Measurements from ENCODE around the gene UIMC1. TPM values are rescaled to one million over a fixed set of nuclear protein-coding genes. Genes with fewer than 3 reads are reported as not detected.

UIMC1 gene
- total RNA-seq, 1 donor from 2014 or later: 72.5 TPM

- intact Hi-C loops (cut with micrococcal nuclease): no loop called here
- no peak for TF ChIP-seq CTCF (IDR thresholded peaks at IDR 0.05)
- POLR2A ChIA-PET: no interaction called here
- Mint-ChIP-seq H3K9me3 (no peaks in the 10 kb centered on the region), H3K4me1 (no peaks in the 10 kb centered on the region), H3K36me3 (ENCODE audit: low read depth) (no peaks in the 10 kb centered on the region), H3K27me3 (peaks cover 20% of the 10 kb centered on the region), H3K4me3 (no peak overlapping the region), H3K27ac (no peak overlapping the region)
- DNase-seq: no peak
- no peak for ATAC-seq (ENCODE audit: low read depth)
- CTCF ChIA-PET: no interaction called here
Observed at GRCh38 chr5:176855598-176855997, 151.0 kb downstream of the UIMC1 start.

Other genes with a start within 250 kb of the UIMC1 start
- gene UNC5A, start 196.2 kb downstream of the UIMC1 start, total RNA-seq: not detected in 2 replicates
- 0.10 and 0.55 TPM in 2 replicates for gene HK3, start 107.4 kb downstream of the UIMC1 start, total RNA-seq
- gene ZNF346, start 15.9 kb upstream of the UIMC1 start, total RNA-seq: 28.0 and 31.4 TPM in 2 replicates
- 1.5 and 3.0 TPM in 2 replicates for gene FGFR4, start 80.1 kb upstream of the UIMC1 start, total RNA-seq
- gene NSD1, start 127.0 kb upstream of the UIMC1 start, total RNA-seq: 103 and 108 TPM in 2 replicates

Data from activated B cell treated with CpG ODN at 0.5 μM for 24 hours (primary cell).